ENCODE measurements around the gene GOLIM4.

GOLIM4 gene

DNA sequence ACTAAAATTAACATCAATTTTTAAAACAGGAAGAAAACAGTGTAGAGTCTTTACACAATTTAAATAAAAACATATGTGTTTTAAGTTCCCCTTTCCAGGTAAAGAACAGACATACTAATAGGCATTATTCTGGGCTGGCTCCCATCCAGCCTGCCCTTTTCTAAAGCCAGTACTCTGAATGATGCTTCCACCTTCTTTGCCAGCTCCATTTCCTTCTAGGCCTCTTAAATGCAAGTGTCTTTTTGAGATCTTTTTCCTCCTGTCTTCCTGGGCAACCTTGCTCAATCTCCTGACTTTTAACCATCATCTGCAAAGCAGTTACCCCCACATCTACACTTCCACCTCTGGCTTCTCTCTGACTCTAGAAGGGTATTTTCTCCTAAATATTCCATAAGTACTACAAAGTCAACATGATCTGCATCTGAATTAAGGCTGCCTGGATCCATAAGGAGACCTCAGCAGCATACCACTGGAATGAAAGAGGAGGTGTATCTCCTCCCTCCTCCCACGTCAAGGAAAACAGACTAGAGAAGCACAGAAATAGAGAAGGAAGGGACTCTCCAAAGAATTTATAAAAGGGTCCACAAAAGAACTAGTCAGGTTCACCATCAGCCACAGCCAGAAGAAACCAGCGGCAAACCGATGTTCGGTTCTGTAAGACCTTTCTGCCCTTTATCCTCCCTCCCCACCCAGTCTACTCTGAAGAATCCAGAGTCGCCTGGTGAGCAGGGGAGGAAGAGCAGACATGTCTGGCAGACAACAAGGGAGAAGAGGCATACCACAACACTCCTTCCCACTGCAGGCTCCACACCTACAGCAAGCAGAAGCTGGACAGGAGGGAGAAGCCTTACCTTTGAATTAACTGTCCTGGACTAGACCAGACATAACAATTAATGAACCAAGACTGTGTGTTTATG is 47.1 kb downstream of the GOLIM4 start:
- DNase-seq (ENCODE audit: low read depth): no peak
- TF ChIP-seq CTCF (IDR thresholded peaks at IDR 0.05; ENCODE audit: control insufficient read depth, extremely low read depth, insufficient read depth): no peak
- H3K4me3 ChIP-seq (ENCODE audit: low read depth, low read length): no peak overlapping the region

GRCh38 chr3:168047936-168048335 is 47.8 kb downstream of the GOLIM4 start:
- no peak for DNase-seq (ENCODE audit: low read depth)
- no peak for TF ChIP-seq CTCF (IDR thresholded peaks at IDR 0.05; ENCODE audit: control insufficient read depth, extremely low read depth, insufficient read depth)

DNA sequence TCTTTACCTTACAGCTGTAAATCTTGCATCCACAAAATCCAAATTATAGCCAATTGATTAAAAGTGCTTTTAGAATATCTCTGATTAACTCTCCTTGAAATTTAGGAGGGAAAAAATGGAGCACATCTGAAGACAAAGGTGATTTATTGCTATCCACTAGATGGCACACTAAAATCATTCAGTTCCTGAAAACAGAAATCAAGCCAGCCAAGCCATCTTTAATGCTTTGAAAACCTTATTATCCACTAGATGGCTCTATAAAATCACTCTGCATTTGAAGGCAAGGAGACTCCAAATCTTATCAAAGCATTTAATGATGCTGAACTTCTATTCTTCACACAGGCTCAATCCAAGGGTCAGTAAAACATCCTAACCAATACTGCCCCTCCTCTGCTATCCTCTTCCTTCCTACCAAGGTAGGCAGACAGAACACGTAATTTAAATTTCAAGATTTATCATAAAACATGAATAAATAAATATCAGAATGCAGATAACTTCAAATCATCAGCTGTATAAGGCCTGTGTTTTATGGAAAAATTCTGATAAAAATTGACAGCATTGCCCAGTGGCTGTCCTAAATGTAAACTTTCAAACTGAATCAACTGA is 48.4 kb downstream of the GOLIM4 start:
- no peak overlapping the region for H3K4me3 ChIP-seq (ENCODE audit: low read depth, low read length)
- peak; percentile 85 for DNase-seq (ENCODE audit: low read depth)
- peak; percentile 84 for TF ChIP-seq CTCF (IDR thresholded peaks at IDR 0.05; ENCODE audit: control insufficient read depth, extremely low read depth, insufficient read depth)

More at GRCh38 chr3:168047936-168048335, 47.8 kb downstream of the GOLIM4 start:
- no peak overlapping the region for H3K4me3 ChIP-seq (ENCODE audit: low read depth, low read length)

- TF ChIP-seq CTCF (IDR thresholded peaks at IDR 0.05; ENCODE audit: control insufficient read depth, extremely low read depth, insufficient read depth): no peak
- no peak overlapping the region for H3K4me3 ChIP-seq (ENCODE audit: low read depth, low read length)
- no peak for DNase-seq (ENCODE audit: low read depth)
These were observed 51.7 kb downstream of the GOLIM4 start for GRCh38 chr3:168044049-168044448.

DNA sequence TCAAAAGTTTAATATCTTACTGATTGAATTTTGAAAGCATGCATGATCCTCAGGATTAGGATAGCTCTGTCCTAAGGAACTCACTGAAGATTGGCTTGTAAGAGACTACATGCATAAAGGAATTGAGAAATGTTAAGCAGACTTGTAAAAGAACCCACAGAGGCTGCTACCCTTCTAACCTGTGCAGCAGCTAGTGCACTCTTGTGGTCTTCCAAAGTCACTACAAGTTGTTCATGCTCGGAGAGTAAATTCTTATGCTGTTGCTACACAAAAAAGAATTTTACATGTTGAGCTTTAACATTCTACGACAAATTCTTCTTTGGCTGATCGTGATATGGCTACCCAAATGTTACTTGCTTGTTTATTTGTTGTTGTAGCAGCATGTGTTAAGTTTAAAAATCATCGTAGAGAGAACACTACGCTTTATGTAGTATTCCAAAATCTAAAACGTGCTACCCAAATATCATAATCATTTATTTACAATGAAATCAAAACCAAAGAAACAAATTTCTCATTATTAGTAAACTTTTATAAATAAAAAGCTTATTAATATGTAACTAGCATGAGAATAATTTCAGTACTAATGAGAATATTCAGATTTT is 55.0 kb downstream of the GOLIM4 start:
- peak; percentile 74 for DNase-seq (ENCODE audit: low read depth)
- no peak overlapping the region for H3K4me3 ChIP-seq (ENCODE audit: low read depth, low read length)
- TF ChIP-seq CTCF (IDR thresholded peaks at IDR 0.05; ENCODE audit: control insufficient read depth, extremely low read depth, insufficient read depth): peak; percentile 87

GRCh38 chr3:168037020-168037419 is 58.7 kb downstream of the GOLIM4 start:
- TF ChIP-seq CTCF (IDR thresholded peaks at IDR 0.05; ENCODE audit: control insufficient read depth, extremely low read depth, insufficient read depth): no peak
- H3K4me3 ChIP-seq (ENCODE audit: low read depth, low read length): no peak overlapping the region
- DNase-seq (ENCODE audit: low read depth): no peak

Data from LNCaP clone FGC (cell line).